ENCODE measurements around the gene POGLUT2. TPM values are rescaled to one million over a fixed set of nuclear protein-coding genes. Genes with fewer than 3 reads are reported as not detected.

The POGLUT2 gene
- polyA plus RNA-seq, 1 of the 3 experiments (the other 2 are of a cell fraction), result 10.2 TPM

GRCh38 chr13:102773441-102774213 is 25.1 kb downstream of the POGLUT2 start, which contains the start of gene TEX30 (continued):
- TF ChIP-seq MAX (IDR thresholded peaks at IDR 0.05; ENCODE audit: low read depth), result peak; percentile 86; the same call in 1 of the 2 replicates
- TF ChIP-seq YY1 (IDR thresholded peaks at IDR 0.05; ENCODE audit: low read depth), result no peak
- TF ChIP-seq RCOR1 (IDR thresholded peaks at IDR 0.05; ENCODE audit: low read length), result no peak
- TF ChIP-seq CHD2 (IDR thresholded peaks at IDR 0.05; ENCODE audit: low read length, partially characterized antibody), result peak; percentile 47
- 0 out of 2 replicates have a peak, but pooled peaks have one; percentile 13 for TF ChIP-seq REST (IDR thresholded peaks at IDR 0.05; ENCODE audit: low read depth, low read length)
- peak; percentile 77; the same call in 1 of the 2 replicates for TF ChIP-seq MXI1 (IDR thresholded peaks at IDR 0.05; ENCODE audit: low read depth, low read length)
- peak; percentile 91 for TF ChIP-seq POLR2AphosphoS5 (IDR thresholded peaks at IDR 0.05; ENCODE audit: low read depth, low read length)
- no peak for TF ChIP-seq TCF12 (IDR thresholded peaks at IDR 0.05)
- TF ChIP-seq USF2 (IDR thresholded peaks at IDR 0.05; ENCODE audit: borderline replicate concordance, low read depth, low read length), result no peak

GRCh38 chr13:102772042-102772425 is 26.7 kb downstream of the POGLUT2 start:
- WGBS (ENCODE audit: low lambda C conversion rate), result 93% methylated on average over 16 of the region's 16 CpGs
- POLR2A ChIA-PET, result no interaction called here
- H3F3A ChIP-seq (replicated peaks; ENCODE audit: insufficient read depth), result peaks cover 5% of the 10 kb centered on the region
- no peak for DNase-seq
- H3K36me3 ChIP-seq (replicated peaks in 1 of 2; ENCODE audit: control insufficient read depth in 1 of 2, insufficient read depth in 2 of 2, low read length in 1 of 2), result peaks cover 4 to 5% of the 10 kb centered on the region in 2 experiments
- no peaks in the 10 kb centered on the region for H4K20me1 ChIP-seq (ENCODE audit: insufficient read depth)
- peaks cover 21% of the 10 kb centered on the region; the same call in 1 of the 2 replicates for H3K79me2 ChIP-seq (ENCODE audit: insufficient read depth)
- CTCF ChIA-PET, result no interaction called here
- no peaks in the 10 kb centered on the region for H3K27me3 ChIP-seq (ENCODE audit: insufficient read depth)
- no peak for TF ChIP-seq YY1 (IDR thresholded peaks at IDR 0.05; ENCODE audit: low read depth)
- no peak for TF ChIP-seq FOXM1 (IDR thresholded peaks at IDR 0.05; ENCODE audit: low read depth)
- TF ChIP-seq PBX3 (IDR thresholded peaks at IDR 0.05), result no peak
- no peak for TF ChIP-seq FOXJ3 (CRISPR knock-in tag; IDR thresholded peaks at IDR 0.05)
- TF ChIP-seq CHD2 (IDR thresholded peaks at IDR 0.05; ENCODE audit: low read length, partially characterized antibody), result no peak
- peak overlapping the region; percentile 89; the same call in 1 of the 2 replicates for H3K4me2 ChIP-seq
- H3K4me3 ChIP-seq (ENCODE audit: low read depth in 2 of 2, low read length in 1 of 2), result no peak overlapping the region; a peak in 1 of 4 replicates
- H3K9ac ChIP-seq, result no peak overlapping the region
- H2AFZ ChIP-seq (ENCODE audit: low read depth), result peak overlapping the region; percentile 91; the same call in 1 of the 2 replicates
- no peaks in the 10 kb centered on the region for H3K9me3 ChIP-seq
- peaks cover 0 to 11% of the 10 kb centered on the region in 2 experiments; a peak in 2 of 4 replicates for H3K4me1 ChIP-seq (ENCODE audit: control insufficient read depth in 1 of 2, insufficient read depth in 2 of 2, low read depth in 1 of 2, low read length in 1 of 2)
- H3K9me2 ChIP-seq, result no peaks in the 10 kb centered on the region
- H3K27ac ChIP-seq (ENCODE audit: low read depth in 2 of 2, low read length in 1 of 2), result no peak overlapping the region
